GM12878 (cell line): ENCODE measurements around the gene MORF4L2. TPM values are rescaled to one million over a fixed set of nuclear protein-coding genes. Genes with fewer than 3 reads are reported as not detected.

Experiments used
- ATF2 ChIP-seq: IDR thresholded peaks from 2 replicates; pipeline ENCODE4 v1.6.1; 2012; ENCODE audit warnings: low read length, inconsistent platforms
- ATF7 ChIP-seq: fragments of 450-650 bp; IDR thresholded peaks from 2 replicates; pipeline ENCODE4 v1.6.1; 2016; ENCODE audit warnings: low read depth, mild to moderate bottlenecking
- HDGF ChIP-seq: fragments of 450-650 bp; IDR thresholded peaks from 2 replicates; pipeline ENCODE4 v1.6.1; 2016; ENCODE audit warnings: antibody characterized with exemption
- NR2C1 ChIP-seq: fragments of 450-650 bp; IDR thresholded peaks from 2 replicates; pipeline ENCODE4 v1.6.1; 2017; ENCODE audit warnings: antibody characterized with exemption, mild to moderate bottlenecking, moderate library complexity
- PKNOX1 ChIP-seq: fragments of 450-650 bp; IDR thresholded peaks from 2 replicates; pipeline ENCODE4 v1.6.1; 2016; ENCODE audit warnings: mild to moderate bottlenecking
- ZBTB33 ChIP-seq: fragments of 450-650 bp; IDR thresholded peaks from 2 replicates; pipeline ENCODE4 v1.6.1; 2017; ENCODE audit warnings: mild to moderate bottlenecking
- ZNF24 ChIP-seq: fragments of 450-650 bp; IDR thresholded peaks from 2 replicates; pipeline ENCODE4 v1.6.1; 2017; ENCODE audit warnings: antibody characterized with exemption, mild to moderate bottlenecking
- ZNF384 ChIP-seq: IDR thresholded peaks from 2 replicates; pipeline ENCODE4 v1.6.1; 2012; ENCODE audit warnings: low read depth, mild to moderate bottlenecking, low read length, improper control_type of control experiment, borderline replicate concordance
- polyA plus RNA-seq, 11 experiments: library from polyadenylated mRNA; depleted of rRNA in 4 of 11; unstranded in 6 of 11; stranded (reverse) in 5 of 11; fragments of >200 nt; fragmentation: Nextera tagmentation in 4 of 11; fragmentation: Illumina TruSeq in 1 of 11; extraction: Ambion mirVana in 4 of 11; extraction: Trizol in 1 of 11; gene quantifications; 1 replicate in 1 of 11; 2 replicates in 10 of 11; pipeline versions ENCODE4 v1.2.1 to v1.2.3, GENCODE V29; 2011 to 2016; ENCODE audit warnings: inconsistent platforms in 2 of 11, missing spikeins in 2 of 11, low read depth in 1 of 11
- total RNA-seq, 4 experiments: library from RNA; depleted of rRNA in 3 of 4; stranded (reverse); fragments of >200 nt in 3 of 4; fragmentation: Illumina TruSeq in 1 of 4; extraction: Trizol in 1 of 4; gene quantifications; 2 replicates each; pipeline versions ENCODE4 v1.2.1 to v1.2.3, GENCODE V29; 2013 to 2021
- TF ChIP-seq, protein P1 (sequence below): fragments of 450-650 bp; IDR thresholded peaks from 2 replicates; pipeline ENCODE4 v1.6.1; 2018; ENCODE audit warnings: mild to moderate bottlenecking, low read depth, moderate library complexity; ENCODE audit not compliant: partially characterized antibody

Gene MORF4L2
- total and polyA plus RNA-seq, 10 of the 15 experiments (the other 5 are each of a cell fraction or from before 2014, with no cell fraction given) = 118 to 311 (median 199) TPM

DNA sequence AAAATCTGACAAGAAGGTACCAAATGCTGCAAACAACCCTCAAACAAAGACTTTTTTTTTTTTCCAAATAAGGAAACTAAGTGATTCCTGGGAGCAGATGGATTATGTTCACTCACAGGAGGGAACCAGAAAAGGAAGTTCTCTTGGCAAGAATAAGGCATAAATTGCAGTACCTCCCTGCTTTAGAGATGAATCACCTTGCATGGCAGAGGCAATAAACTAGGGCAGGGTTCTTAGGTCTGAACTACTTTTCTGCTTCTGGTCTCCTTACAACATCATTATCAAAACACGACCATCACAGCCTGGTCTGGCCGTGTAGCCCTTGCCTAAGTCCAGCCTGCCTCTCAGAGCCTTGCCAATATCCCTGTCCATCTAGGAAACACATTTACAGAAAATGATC is 30.5 kb upstream of the MORF4L2 start (continued):
- TF ChIP-seq HDGF = no peak
- TF ChIP-seq, protein P1, sequence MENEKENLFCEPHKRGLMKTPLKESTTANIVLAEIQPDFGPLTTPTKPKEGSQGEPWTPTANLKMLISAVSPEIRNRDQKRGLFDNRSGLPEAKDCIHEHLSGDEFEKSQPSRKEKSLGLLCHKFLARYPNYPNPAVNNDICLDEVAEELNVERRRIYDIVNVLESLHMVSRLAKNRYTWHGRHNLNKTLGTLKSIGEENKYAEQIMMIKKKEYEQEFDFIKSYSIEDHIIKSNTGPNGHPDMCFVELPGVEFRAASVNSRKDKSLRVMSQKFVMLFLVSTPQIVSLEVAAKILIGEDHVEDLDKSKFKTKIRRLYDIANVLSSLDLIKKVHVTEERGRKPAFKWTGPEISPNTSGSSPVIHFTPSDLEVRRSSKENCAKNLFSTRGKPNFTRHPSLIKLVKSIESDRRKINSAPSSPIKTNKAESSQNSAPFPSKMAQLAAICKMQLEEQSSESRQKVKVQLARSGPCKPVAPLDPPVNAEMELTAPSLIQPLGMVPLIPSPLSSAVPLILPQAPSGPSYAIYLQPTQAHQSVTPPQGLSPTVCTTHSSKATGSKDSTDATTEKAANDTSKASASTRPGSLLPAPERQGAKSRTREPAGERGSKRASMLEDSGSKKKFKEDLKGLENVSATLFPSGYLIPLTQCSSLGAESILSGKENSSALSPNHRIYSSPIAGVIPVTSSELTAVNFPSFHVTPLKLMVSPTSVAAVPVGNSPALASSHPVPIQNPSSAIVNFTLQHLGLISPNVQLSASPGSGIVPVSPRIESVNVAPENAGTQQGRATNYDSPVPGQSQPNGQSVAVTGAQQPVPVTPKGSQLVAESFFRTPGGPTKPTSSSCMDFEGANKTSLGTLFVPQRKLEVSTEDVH = no peak
- TF ChIP-seq ZNF384 = no peak
- TF ChIP-seq NR2C1 = no peak
- TF ChIP-seq ATF2 = no peak
- TF ChIP-seq ZBTB33 = no peak
- TF ChIP-seq ZNF24 = no peak
- no peak for TF ChIP-seq PKNOX1
- no peak for TF ChIP-seq ATF7
